HepG2 (cell line): ENCODE measurements around the gene ASIC3. TPM values are rescaled to one million over a fixed set of nuclear protein-coding genes. Genes with fewer than 3 reads are reported as not detected.

Source experiments
- BRD4 ChIP-seq: sonication (generic); formaldehyde crosslinking; IDR thresholded peaks from 2 replicates; pipeline ENCODE4 v1.4.0; 2020; ENCODE audit warnings: missing genetic modification reagents
- ETV6 ChIP-seq: sonication (generic); formaldehyde crosslinking; conservative IDR thresholded peaks from 2 replicates; pipeline ENCODE4 v1.4.0; 2020; ENCODE audit warnings: missing genetic modification reagents
- HIC2 ChIP-seq: sonication (generic); formaldehyde crosslinking; IDR thresholded peaks from 2 replicates; pipeline ENCODE4 v1.9.0; 2022; ENCODE audit warnings: low read depth, missing genetic modification reagents
- IRF9 ChIP-seq: sonication (generic); formaldehyde crosslinking; IDR thresholded peaks from 2 replicates; pipeline ENCODE4 v1.8.0; 2022; ENCODE audit warnings: missing genetic modification reagents, mild to moderate bottlenecking, borderline replicate concordance
- JDP2 ChIP-seq: sonication (generic); formaldehyde crosslinking; IDR thresholded peaks from 2 replicates; pipeline ENCODE4 v1.8.1; 2022; ENCODE audit warnings: missing genetic modification reagents, borderline replicate concordance
- KDM6A ChIP-seq: IDR thresholded peaks from 2 replicates; pipeline ENCODE4 v1.6.1; 2016; ENCODE audit warnings: low read depth
- MED1 ChIP-seq: sonication (generic); formaldehyde crosslinking; IDR thresholded peaks from 2 replicates; pipeline ENCODE4 v1.4.0; 2020; ENCODE audit warnings: missing genetic modification reagents
- MNT ChIP-seq: fragments of 450-650 bp; IDR thresholded peaks from 2 replicates; pipeline ENCODE4 v1.6.1; 2016
- NBN ChIP-seq: fragments of 450-650 bp; conservative IDR thresholded peaks from 2 replicates; pipeline ENCODE4 v1.6.1; 2017
- PPARG ChIP-seq: conservative IDR thresholded peaks from 2 replicates; pipeline ENCODE4 v1.6.1; 2016; ENCODE audit warnings: missing biosample characterization, missing genetic modification reagents
- RBFOX2 ChIP-seq: fragments of 200-400 bp; formaldehyde crosslinking; IDR thresholded peaks from 2 replicates; pipeline ENCODE4 v1.6.1; 2017; ENCODE audit warnings: low read depth, mild to moderate bottlenecking, low read length
- RFXAP ChIP-seq: sonication (generic); formaldehyde crosslinking; IDR thresholded peaks from 2 replicates; pipeline ENCODE4 v1.4.0; 2020; ENCODE audit warnings: missing genetic modification reagents, borderline replicate concordance
- RNF219 ChIP-seq: sonication (generic); formaldehyde crosslinking; IDR thresholded peaks from 2 replicates; pipeline ENCODE4 v1.5.0; 2020; ENCODE audit warnings: mild to moderate bottlenecking, missing genetic modification reagents
- STAT5B ChIP-seq: sonication (generic); formaldehyde crosslinking; IDR thresholded peaks from 2 replicates; pipeline ENCODE4 v1.4.0; 2020; ENCODE audit warnings: missing genetic modification reagents
- ZFP41 ChIP-seq: sonication (generic); formaldehyde crosslinking; IDR thresholded peaks from 2 replicates; pipeline ENCODE4 v1.4.0; 2020; ENCODE audit warnings: mild to moderate bottlenecking, missing genetic modification reagents, borderline replicate concordance
- ZNF639 ChIP-seq: conservative IDR thresholded peaks from 2 replicates; pipeline ENCODE4 v1.6.1; 2018; ENCODE audit warnings: missing genetic modification reagents
- ZNF724P ChIP-seq: sonication (generic); formaldehyde crosslinking; IDR thresholded peaks from 2 replicates; pipeline ENCODE4 v1.8.0; 2022; ENCODE audit warnings: missing genetic modification reagents, borderline replicate concordance
- ZNF83 ChIP-seq: sonication (generic); formaldehyde crosslinking; IDR thresholded peaks from 2 replicates; pipeline ENCODE4 v1.4.0; 2020; ENCODE audit warnings: missing genetic modification reagents, mild to moderate bottlenecking, borderline replicate concordance
- ZSCAN30 ChIP-seq: sonication (generic); formaldehyde crosslinking; IDR thresholded peaks from 2 replicates; pipeline ENCODE4 v1.5.0; 2020; ENCODE audit warnings: mild to moderate bottlenecking, missing genetic modification reagents
- ZSCAN5A ChIP-seq: sonication (generic); formaldehyde crosslinking; IDR thresholded peaks from 2 replicates; pipeline ENCODE4 v1.8.0; 2022; ENCODE audit warnings: mild to moderate bottlenecking, missing genetic modification reagents, borderline replicate concordance
- polyA plus RNA-seq, 8 experiments: library from polyadenylated mRNA; depleted of rRNA in 3 of 8; stranded (reverse) in 7 of 8; unstranded in 1 of 8; fragments of >200 nt; fragmentation: Illumina TruSeq in 4 of 8; extraction: Trizol in 4 of 8; gene quantifications; 2 replicates each; pipeline versions ENCODE4 v1.2.1 to v1.2.3, GENCODE V29; 2011 to 2016; ENCODE audit warnings: low read depth in 4 of 8, missing spikeins in 1 of 8, mixed read lengths in 1 of 8; ENCODE audit not compliant: insufficient read depth in 1 of 8
- total RNA-seq, 5 experiments: library from RNA; depleted of rRNA; stranded (reverse); fragments of >200 nt; fragmentation: Illumina TruSeq; extraction: Trizol; gene quantifications; 2 replicates each; pipeline ENCODE4 v1.2.3, GENCODE V29; 2016; ENCODE audit warnings: low read depth in 1 of 5

The ASIC3 gene
- total and polyA plus RNA-seq, 2 of the 13 experiments (the other 11 are each of a cell fraction or from before 2014, with no cell fraction given) = 0.51 TPM; not detected in 1

- TF ChIP-seq ZSCAN5A = no peak
- no peak for TF ChIP-seq BRD4 (CRISPR knock-in tag)
- TF ChIP-seq RNF219 = no peak
- no peak for TF ChIP-seq ZFP41 (CRISPR knock-in tag)
- TF ChIP-seq ZNF83 (CRISPR knock-in tag) = peak; percentile 62; the same call in 1 of the 2 replicates
- TF ChIP-seq ZSCAN30 = no peak
- no peak for TF ChIP-seq ZNF724P (CRISPR knock-in tag)
- TF ChIP-seq STAT5B (CRISPR knock-in tag) = no peak
- no peak for TF ChIP-seq NBN
- TF ChIP-seq HIC2 (CRISPR knock-in tag) = no peak
- no peak for TF ChIP-seq ETV6 (CRISPR knock-in tag)
- TF ChIP-seq RFXAP (CRISPR knock-in tag) = no peak
- TF ChIP-seq MNT = 0 out of 2 replicates have a peak, but pooled peaks have one; percentile 5
- 0 out of 2 replicates have a peak, but pooled peaks have one; percentile 18 for TF ChIP-seq MED1 (CRISPR knock-in tag)
- TF ChIP-seq PPARG (CRISPR knock-in tag) = no peak
- TF ChIP-seq IRF9 (CRISPR knock-in tag) = no peak
- TF ChIP-seq ZNF639 (CRISPR knock-in tag) = no peak; the same call in 1 of the 2 replicates
- TF ChIP-seq KDM6A (CRISPR knock-in tag) = no peak
- peak; percentile 65 for TF ChIP-seq RBFOX2
- TF ChIP-seq JDP2 = no peak
Measured at GRCh38 chr7:151083071-151083823, 34.9 kb downstream of the ASIC3 start, which contains the start of gene TMUB1 (continued).
